ENCODE data around the gene DSP. TPM values are rescaled to one million over a fixed set of nuclear protein-coding genes. Genes with fewer than 3 reads are reported as not detected.

DSP gene
- total and polyA plus RNA-seq, 2 of the 13 experiments (the other 11 are each of a cell fraction or from before 2014, with no cell fraction given) = 89.8 to 117 TPM

- TF ChIP-seq ZNF136 (CRISPR knock-in tag; IDR thresholded peaks at IDR 0.05; ENCODE audit: low read depth) (no peak), ISX (CRISPR knock-in tag; conservative IDR thresholded peaks at IDR 0.05) (no peak), NR2C2 (CRISPR knock-in tag; IDR thresholded peaks at IDR 0.05; ENCODE audit: borderline replicate concordance) (no peak; the same call in 1 of the 2 replicates), HHEX (CRISPR knock-in tag; IDR thresholded peaks at IDR 0.05) (peak; percentile 79), FOSL2 (CRISPR knock-in tag; IDR thresholded peaks at IDR 0.05) (peak; percentile 76), ZNF292 (CRISPR knock-in tag; IDR thresholded peaks at IDR 0.05; ENCODE audit: borderline replicate concordance, low read depth) (no peak), SUZ12 (IDR thresholded peaks at IDR 0.05; ENCODE audit: low read depth, low read length) (no peak), ZBTB1 (CRISPR knock-in tag; IDR thresholded peaks at IDR 0.05; ENCODE audit: borderline replicate concordance) (no peak), TCF12 (IDR thresholded peaks at IDR 0.05) (no peak), TCF12 (CRISPR knock-in tag; IDR thresholded peaks at IDR 0.05) (peak; percentile 95; the same call in 1 of the 2 replicates), MLLT10 (CRISPR knock-in tag; IDR thresholded peaks at IDR 0.05) (no peak), MIER2 (CRISPR knock-in tag; IDR thresholded peaks at IDR 0.05) (no peak), TBL1XR1 (IDR thresholded peaks at IDR 0.05; ENCODE audit: borderline replicate concordance, low read length, partially characterized antibody) (peak; percentile 88), MEIS1 (CRISPR knock-in tag; IDR thresholded peaks at IDR 0.05; ENCODE audit: borderline replicate concordance) (peak; percentile 5; the same call in 1 of the 2 replicates), ZNF280D (CRISPR knock-in tag; IDR thresholded peaks at IDR 0.05) (no peak; the same call in none of the 2 replicates), ZNF24 (IDR thresholded peaks at IDR 0.05) (no peak)
- TF ChIP-seq, protein P1, sequence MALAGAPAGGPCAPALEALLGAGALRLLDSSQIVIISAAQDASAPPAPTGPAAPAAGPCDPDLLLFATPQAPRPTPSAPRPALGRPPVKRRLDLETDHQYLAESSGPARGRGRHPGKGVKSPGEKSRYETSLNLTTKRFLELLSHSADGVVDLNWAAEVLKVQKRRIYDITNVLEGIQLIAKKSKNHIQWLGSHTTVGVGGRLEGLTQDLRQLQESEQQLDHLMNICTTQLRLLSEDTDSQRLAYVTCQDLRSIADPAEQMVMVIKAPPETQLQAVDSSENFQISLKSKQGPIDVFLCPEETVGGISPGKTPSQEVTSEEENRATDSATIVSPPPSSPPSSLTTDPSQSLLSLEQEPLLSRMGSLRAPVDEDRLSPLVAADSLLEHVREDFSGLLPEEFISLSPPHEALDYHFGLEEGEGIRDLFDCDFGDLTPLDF (CRISPR knock-in tag; IDR thresholded peaks at IDR 0.05) = peak; percentile 32
- TF ChIP-seq, protein P2, sequence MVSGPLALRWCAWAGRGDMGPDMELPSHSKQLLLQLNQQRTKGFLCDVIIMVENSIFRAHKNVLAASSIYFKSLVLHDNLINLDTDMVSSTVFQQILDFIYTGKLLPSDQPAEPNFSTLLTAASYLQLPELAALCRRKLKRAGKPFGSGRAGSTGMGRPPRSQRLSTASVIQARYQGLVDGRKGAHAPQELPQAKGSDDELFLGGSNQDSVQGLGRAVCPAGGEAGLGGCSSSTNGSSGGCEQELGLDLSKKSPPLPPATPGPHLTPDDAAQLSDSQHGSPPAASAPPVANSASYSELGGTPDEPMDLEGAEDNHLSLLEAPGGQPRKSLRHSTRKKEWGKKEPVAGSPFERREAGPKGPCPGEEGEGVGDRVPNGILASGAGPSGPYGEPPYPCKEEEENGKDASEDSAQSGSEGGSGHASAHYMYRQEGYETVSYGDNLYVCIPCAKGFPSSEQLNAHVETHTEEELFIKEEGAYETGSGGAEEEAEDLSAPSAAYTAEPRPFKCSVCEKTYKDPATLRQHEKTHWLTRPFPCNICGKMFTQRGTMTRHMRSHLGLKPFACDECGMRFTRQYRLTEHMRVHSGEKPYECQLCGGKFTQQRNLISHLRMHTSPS (CRISPR knock-in tag; IDR thresholded peaks at IDR 0.05; ENCODE audit: low read depth) = peak; percentile 73; the same call in 1 of the 2 replicates
- TF ChIP-seq, protein P3, sequence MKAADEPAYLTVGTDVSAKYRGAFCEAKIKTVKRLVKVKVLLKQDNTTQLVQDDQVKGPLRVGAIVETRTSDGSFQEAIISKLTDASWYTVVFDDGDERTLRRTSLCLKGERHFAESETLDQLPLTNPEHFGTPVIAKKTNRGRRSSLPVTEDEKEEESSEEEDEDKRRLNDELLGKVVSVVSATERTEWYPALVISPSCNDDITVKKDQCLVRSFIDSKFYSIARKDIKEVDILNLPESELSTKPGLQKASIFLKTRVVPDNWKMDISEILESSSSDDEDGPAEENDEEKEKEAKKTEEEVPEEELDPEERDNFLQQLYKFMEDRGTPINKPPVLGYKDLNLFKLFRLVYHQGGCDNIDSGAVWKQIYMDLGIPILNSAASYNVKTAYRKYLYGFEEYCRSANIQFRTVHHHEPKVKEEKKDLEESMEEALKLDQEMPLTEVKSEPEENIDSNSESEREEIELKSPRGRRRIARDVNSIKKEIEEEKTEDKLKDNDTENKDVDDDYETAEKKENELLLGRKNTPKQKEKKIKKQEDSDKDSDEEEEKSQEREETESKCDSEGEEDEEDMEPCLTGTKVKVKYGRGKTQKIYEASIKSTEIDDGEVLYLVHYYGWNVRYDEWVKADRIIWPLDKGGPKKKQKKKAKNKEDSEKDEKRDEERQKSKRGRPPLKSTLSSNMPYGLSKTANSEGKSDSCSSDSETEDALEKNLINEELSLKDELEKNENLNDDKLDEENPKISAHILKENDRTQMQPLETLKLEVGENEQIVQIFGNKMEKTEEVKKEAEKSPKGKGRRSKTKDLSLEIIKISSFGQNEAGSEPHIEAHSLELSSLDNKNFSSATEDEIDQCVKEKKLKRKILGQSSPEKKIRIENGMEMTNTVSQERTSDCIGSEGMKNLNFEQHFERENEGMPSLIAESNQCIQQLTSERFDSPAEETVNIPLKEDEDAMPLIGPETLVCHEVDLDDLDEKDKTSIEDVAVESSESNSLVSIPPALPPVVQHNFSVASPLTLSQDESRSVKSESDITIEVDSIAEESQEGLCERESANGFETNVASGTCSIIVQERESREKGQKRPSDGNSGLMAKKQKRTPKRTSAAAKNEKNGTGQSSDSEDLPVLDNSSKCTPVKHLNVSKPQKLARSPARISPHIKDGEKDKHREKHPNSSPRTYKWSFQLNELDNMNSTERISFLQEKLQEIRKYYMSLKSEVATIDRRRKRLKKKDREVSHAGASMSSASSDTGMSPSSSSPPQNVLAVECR (CRISPR knock-in tag; IDR thresholded peaks at IDR 0.05; ENCODE audit: borderline replicate concordance) = peak; percentile 86
Measured at GRCh38 chr6:7541175-7542064, at the start of gene DSP (continued).
